NK-92 treated with Interleukin-12 subunit alpha and Interleukin-12 subunit beta, amount 100 ng/mL, for 24 hours (cell line): ENCODE measurements around the gene TRNP1.
"Not testable (repeated sequence)": the region's sequence is repeated elsewhere in the genome, so short reads cannot be mapped to it uniquely, and the experiment has no call there.

Source experiments
- DNase-seq: peaks from one replicate; lab custom pipeline; 2025; lab: John Stamatoyannopoulos, UW

The TRNP1 gene

DNA sequence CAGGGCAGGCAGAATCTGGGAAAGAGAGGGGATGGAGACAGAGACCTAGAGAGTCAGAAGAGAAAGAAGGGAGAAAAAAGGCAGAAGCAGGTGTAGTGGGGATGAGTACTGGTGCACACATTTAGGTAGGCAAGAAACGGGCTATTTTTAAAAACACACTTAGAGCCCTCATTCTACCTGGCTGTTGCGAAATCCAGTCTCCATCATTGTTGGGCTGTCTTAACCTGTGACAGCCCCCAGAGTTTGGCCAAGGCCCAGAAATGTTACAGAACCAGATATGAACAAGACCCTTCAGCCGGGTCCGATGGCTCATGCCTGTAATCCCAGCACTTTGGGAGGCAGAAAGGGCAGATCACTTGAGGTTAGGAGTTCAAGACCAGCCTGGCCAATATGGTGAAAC is 20.7 kb upstream of the TRNP1 start:
- DNase-seq: no peak

DNA sequence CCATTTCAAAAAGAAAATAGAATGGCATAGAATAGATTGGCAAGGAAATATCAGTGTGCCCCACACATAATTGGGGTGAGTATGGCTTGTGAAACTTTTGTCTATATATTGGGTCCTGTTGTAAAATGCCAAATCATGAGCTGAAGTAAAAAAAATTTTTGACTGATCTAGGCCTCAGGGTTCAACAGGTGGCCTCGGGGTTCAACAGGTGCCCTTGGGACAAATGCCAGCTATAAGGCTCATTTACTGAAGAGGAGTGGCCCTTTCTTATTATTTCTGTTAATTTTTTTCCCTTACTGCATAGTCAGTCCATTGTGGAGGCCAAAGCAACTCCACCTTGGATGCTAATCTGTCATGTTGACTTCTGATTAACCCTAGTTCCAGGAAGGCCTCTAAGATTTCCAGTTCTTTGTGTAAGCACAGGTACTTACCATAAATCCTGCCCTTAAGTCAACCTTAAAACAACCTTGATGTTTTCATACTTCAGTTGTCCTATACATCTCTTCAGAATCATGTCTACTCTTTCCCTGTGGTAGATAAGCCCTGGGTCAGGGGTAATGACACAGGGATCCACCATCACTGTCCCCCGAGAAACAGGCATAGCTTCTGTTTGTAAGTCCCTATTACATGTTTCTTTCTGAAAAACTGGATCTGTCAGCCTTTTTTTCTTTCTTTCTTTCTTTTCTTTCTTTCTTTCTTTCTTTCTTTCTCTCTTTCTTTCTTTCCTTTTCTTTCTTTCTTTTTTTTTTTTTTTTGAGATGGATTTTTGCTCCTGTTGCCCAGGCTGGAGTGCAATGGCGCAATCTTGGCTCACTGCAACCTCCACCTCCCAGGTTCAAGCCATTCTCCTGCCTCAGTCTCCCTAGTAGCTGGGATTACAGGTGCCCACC is 16.6 kb upstream of the TRNP1 start:
- DNase-seq: no peak

DNA sequence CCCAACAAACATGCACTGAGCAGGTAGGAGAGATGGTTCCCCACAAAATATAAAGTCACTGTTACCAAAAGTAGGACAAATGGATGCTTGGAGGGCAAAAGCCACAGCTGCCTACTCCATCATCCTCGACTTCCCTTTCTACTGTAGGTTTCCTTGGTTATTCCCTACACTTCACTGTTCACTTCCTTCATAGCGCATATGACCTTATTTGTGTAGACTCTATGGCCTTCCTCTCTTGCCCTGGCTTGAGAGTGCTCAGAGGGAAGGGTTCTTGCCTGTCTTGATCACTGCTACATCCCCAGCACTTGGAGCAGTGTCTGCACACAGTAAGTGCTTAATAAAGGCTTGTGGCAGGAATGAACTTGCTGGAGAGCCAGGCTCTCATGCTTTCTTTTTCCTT is 14.6 kb upstream of the TRNP1 start:
- DNase-seq: no peak

DNA sequence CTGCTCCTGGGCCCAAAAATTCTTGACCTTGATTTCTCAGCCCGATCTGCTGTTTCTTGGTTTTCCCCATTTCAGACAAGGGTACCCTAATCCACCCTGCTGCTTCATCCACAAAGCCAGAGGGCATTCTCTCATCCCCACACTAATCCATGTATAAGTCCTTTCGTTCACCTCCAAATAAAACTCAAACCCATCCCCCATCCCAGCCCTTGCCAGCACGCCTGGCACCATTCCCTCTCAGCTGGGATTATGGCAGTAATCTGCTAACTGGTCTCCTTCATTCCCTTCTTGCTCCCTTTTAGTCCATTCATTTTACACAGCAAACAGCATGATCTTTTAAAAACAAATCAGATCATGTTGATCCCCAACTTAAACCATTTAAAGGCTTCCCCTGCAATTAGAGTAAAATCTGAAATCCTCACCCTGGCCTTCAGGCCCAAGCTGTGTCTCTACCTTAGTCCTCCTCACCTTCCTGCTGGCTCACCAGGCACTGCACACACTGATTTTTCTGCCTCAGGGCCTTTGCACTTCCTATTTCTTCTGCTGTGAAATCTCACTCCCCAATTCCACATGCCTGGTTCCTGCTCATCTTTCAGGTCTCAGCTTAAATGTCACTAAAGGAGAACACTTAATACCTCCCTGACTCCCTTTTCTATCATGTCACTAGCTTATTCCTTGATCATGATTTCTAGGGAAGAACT is 12.2 kb upstream of the TRNP1 start:
- DNase-seq: no peak

DNA sequence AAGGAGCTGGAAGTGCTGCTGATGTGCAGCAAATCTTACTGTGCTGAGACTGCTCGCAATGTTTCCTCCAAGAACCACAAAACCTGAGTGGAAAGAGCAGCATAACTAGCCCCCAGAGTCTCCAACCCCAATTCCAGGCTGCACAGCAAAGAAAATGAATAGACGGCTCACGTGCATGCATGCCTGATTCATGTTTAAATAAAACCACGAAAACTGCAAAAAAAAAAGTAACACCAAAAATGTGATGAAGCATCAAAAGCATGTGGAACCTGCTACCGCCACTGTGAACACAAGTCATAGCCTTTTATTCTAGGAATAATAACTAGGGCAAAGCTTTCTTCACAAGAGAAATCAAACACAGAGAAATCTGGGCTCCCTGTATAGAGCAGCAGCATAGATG is 9.6 kb upstream of the TRNP1 start:
- DNase-seq: no peak

DNA sequence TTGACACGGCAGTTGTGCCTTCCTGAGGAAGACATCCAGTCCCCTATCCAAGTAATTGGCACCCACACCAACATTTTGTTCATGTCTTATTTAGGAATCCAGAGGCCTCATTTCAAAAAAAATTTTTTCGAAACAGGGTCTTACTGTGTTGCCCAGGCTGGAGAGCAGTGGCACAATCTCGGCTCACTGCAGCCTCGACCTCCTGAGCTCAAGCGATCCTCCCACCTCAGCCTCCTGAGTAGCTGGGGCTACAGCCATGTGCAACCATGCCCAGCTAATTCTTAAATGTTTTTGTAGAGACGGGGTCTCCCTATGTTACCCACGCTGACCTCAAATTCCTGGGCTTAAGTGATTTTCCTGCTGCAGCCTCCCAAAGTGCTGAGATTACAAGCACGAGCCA is 9.2 kb upstream of the TRNP1 start:
- DNase-seq: no peak

DNA sequence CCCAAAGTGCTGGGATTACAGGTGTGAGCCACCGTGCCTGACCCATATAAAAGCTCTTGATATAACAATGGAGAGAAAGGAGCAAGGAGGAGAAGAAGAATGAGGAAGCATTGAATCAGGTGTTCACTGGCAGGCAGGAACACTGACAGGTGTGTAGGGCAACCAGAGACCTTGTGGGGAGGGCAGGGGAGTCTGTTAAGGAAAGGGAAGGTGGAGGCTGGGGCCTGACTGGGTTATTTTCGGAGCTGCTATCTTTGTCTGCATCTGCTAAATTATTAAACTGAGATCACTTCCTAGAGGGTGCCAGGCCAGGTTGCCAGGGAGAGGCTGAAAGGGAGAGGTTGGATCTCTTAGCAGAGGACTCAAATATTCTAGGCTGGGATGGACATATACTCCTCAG is 6.8 kb upstream of the TRNP1 start:
- DNase-seq: no peak

DNA sequence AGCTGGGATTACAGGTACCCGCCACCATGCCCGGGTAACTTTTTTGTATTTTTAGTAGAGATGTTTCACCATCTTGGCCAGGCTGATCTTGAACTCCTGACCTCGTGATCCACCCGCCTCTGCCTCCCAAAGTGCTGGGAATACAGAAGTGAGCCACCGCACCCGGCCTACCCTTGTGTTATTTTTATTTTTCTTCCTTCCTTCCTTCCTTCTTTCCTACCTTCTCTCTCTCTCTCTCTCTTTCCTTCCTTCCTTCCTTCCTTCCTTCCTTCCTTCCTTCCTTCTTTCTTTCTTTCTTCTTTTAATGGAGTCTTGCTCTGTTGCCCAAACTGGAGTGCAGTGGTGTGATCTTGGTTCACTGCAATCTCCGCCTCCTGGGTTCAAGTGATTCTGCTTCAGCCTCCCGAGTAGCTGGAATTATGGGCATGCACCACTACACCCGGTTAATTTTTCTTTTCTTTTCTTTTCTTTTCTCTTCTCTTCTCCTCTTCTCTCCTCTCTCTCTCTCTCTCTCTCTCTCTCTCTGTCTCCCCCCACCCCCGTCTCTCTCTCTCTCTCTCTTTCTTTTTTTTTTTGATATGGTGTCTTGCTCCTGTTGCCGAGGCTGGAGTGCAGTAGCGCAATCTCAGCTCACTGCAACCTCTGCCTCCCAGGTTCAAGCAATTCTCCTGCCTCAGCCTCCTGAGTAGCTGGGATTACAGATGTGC is 3.9 kb upstream of the TRNP1 start:
- DNase-seq: not testable (repeated sequence)

DNA sequence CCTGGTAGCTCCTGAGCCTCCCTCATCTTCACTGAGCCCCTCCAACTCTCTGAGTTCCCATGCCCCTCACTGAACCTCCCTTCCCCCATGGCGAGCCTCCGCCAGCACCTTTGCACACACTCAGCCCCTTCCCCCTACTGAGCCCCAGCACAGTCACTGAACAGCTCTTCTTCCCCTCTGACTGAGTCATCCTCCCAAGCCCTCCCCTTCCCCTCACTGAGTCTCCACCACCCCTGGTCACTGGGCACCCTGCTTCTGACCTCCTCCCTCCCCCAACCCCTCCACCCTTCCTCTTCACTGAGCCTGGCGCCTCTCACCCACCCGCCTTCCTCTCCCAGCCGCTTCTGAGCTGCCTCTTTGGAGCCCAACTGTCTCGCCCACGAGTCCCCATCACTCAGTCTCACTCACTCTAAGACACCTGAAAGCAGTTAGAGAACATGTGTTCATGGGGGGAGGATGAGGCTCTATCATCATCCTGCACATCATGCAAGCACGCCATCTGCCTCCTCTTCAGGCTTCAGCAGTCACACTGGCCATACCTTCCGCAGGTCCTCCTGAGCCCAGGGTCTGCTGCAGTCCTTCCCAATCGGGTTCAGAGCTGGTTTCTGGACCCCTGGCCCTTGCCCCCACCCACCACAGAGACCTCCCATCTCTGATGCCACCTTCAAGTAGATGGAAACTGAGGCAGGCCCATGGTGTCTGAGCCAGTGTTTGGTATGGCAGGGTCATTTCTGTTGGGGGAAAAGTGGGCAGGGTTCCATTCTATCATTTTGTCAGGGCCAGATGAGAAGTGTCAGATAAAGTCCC is 2.0 kb upstream of the TRNP1 start:
- DNase-seq: no peak

DNA sequence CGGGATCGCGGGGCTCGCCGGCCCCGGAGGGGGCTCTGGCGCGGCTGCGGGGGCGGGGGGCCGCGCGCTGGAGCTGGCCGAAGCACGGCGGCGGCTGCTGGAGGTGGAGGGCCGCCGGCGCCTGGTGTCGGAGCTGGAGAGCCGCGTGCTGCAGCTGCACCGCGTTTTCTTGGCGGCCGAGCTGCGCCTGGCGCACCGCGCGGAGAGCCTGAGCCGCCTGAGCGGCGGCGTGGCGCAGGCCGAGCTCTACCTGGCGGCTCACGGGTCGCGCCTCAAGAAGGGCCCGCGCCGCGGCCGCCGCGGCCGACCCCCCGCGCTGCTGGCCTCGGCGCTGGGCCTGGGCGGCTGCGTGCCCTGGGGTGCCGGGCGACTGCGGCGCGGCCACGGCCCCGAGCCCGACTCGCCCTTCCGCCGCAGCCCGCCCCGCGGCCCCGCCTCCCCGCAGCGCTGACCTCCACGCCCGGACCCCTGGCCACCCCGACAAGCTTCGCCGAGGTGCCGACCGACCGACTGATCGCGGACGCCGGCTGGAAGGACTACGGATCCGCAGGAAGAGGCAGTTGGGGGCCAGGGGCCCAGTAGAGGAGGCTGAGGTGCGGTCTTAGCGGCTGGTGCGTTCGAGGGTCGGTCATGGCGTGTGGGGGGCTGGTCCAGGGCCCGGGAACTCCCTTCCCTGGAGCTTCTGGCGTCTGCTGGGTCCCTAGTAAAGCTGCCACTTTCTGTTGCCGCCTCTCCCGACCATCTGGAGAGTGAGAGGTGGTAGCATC is 711 bp downstream of the TRNP1 start:
- no peak for DNase-seq

DNA sequence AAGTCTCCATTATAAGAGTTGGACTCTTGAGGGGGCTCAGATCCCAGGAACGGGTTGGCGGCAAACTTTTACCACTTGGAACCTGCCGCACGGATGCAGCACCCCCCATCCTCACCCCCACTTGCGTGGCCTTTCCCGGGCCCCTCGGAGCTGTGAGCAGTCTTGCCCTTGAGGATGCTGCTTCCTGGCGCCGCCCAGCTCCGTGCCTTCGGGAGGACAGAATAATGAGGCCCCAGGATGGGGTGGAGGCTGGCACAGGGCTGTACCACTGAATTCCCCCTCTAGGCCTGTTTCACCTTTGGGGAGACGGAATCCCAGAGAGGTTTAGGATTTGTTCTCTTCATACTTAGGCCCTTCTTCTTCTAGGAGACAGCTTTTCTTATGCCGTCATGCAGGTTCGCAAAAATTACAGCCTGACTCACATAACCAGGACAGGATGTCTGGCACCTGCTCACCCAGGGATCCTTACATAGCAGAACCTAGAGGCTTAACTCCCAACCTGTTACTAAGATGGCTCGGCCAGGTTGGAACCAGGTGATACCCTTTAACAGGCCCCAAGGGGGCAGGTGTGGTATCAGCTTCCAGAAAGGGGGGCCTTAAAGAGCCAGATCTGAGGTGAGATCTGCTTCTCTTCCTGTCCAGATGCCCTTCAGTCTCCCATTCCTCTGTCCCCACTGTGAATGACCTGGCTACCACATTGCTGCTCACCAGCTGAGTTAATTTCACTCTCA is 1.5 kb downstream of the TRNP1 start:
- DNase-seq: no peak

DNA sequence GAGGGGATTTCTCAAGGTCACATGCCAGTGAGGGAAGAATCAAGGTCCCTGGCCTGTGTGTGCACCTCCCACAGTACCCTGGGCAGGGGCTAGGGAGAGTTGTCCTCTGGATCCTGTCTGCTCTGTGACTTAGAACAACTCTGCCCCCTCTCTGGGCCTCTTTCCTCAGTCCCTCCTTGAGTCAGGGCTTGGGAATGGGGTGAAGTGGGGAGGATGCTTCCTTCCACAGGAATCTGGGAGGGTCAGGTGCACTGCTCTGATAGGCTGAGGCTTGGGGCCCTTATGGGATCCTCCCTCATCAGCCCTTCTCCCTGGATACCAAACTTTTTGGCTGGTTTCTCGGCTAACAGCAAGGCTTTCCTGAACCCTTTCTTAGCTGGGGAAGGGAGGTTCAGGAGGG is 2.5 kb downstream of the TRNP1 start:
- DNase-seq: no peak

DNA sequence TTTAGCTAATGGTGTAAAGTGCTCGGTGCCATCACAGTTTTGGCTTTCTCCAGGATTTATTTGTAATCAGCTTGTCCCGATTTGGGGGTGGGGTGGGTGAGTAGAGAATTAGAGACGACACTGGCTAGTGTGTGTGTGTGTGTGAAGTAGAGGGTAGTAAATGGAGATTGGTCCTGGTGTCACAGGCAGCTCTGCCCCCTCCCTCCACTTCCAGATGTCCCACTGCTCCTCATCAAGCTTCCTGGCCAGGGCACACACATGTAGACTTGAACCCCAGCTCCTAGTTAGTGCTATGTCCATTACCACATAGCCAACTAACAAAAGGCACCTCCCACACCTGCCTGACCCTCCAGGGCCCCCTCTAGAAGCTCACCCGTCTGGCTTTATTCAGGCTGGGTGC is 3.2 kb downstream of the TRNP1 start:
- DNase-seq: no peak

DNA sequence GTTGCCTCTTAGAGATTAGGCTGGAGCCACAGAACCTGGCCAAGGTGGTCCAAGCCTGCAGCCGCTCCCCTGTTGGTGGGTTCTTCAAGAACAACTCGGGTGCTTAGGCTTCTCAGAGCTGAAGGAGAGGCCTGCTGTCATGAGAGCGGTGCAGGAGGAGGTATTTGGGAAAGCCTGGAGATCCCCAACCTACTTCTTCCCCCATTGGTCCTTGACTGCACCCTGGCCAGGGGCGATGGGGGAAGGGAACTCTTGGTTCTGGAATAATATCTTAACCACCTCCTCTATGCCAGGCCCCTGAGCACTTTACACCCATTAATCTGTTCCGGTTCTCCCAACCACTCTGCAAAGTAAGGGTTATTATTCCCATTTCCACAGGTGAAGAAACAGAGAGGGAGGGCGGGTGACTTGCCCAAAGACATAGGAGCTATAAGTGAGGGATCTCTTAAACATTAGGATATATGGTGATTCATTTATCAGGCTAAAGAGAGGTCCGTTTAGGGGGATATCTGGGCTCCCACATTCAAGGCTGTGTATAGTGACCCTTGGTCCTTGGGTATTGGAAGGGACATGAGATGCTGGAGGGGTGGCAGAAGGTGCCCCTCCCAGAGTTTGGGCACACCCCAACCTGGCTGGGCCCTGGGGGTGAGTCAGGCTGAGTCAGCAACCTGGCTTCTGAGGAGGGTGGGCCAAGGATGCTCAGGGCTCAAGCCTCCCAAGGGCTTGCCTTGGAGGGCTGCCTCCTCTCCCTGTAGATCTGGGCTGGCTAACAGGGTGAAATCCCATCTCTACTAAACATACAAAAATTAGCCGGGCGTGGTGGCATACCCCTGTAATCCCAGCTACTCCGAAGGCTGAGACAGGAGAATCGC is 5.2 kb downstream of the TRNP1 start:
- DNase-seq: no peak

DNA sequence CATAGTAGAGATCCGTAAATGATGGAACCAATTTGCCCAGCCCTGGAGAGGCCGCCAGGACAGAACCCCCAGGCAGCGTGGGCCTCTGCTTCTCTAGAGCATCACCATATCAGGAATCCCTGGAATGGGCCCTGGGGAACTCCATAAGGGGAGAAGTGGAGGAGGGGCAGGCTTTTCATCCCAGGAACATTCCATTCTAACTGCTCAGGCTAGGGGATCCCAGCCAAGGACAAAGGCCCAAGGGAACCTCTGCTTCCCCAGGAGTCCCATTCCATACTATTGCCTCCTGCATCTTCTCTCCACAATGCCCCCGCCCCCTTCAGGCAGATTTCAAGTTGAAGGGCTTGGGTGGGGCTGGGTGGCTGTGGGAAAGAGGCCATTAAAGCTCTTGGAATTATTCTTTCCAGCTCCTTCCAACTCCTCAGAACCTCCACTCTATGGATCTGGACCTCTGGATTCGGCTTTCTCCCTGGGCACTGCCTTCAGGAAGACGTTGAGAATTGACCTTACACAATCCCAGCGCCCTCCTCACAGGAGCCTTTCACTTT is 6.0 kb downstream of the TRNP1 start:
- no peak for DNase-seq

DNA sequence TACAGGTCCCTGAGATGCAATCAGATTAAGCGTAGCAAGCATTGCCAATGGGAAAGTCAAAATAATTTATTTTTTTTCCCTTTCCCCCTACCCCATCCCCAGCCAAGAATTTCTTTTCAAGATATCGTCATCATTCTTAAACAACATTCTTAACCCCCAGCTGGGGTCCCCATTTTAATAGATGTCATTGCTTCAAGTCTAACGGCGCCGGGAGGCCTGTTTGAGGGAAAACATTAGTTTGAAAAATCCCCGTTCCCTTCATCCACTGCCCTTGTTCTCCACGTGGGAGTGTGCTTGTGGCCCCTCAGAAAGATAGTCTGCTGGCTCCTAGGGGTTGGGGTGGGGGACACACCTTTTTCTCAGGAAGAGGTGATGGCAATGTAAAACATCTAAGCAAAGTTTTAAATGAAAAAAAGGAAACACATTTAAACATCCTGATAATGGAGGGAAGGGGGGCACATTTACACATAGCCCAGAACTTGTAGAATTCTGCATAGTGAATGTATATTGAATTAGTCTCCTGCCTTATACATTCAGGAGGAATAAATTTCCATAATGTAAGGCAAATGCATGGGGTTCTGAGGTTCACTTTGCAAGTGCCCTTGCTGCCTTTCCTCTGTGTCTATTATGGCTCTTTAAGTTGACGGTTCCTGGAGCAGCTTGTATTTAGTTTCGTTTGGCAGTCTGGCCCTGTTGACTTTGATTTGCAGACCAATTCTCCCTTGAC is 6.8 kb downstream of the TRNP1 start:
- DNase-seq: no peak

DNA sequence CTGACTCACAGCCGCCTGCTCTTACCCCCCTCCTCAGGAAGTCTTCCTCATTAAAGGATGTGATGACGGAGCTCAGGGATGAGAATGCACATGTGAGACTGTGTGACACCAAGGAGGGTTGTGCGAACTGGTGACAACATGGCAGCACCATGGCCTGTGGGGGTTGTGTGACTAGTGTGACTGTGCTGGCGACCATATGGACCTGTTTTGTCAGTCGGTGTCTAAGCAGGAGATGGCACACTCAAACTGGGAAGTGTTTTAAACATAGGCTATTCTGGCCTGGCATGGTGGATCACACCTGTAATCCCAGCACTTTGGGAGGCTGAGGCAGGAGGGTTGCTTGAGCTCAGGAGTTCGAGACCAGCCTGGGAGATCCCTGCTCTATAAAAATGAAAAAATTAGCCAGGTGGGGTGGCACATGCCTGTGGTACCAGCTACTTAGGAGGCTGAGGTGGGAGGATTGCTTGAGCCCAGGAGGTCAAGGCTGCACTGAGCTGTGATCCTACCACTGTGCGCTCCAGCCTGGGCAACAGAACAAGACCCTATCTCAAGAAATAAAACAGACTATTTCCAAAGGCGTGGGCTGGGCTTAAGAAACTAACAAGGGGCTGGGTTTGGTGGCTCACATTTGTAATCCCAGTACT is 7.4 kb downstream of the TRNP1 start:
- DNase-seq: no peak
